GM11168 (cell line): ENCODE data around the gene TENM4.

Source experiments
- in situ Hi-C: fragments of 300-500 bp; cut with MboI; formaldehyde crosslinking; loops from one replicate; pipeline ENCODE4 v1.12.0; 2022; ENCODE audit warnings: low sequenced_read_pairs; ENCODE audit not compliant: unreplicated experiment

TENM4 gene

GRCh38 chr11:79077702-79078330, 363.0 kb downstream of the TENM4 start:
- in situ Hi-C loops, result no loop called here

- in situ Hi-C loops, result no loop called here
These were observed 364.2 kb downstream of the TENM4 start for GRCh38 chr11:79076526-79077115.

GRCh38 chr11:79074547-79074946, 366.3 kb downstream of the TENM4 start:
- in situ Hi-C loops, result loop anchor here (25.0 kb wide), 1 partner anchor 412 kb away; no protein-coding TSS in a partner anchor

GRCh38 chr11:79071190-79071589, 369.6 kb downstream of the TENM4 start:
- in situ Hi-C loops, result loop anchor here (25.0 kb wide), 1 partner anchor 409 kb away; no protein-coding TSS in a partner anchor

- in situ Hi-C loops, result loop anchor here (25.0 kb wide), 1 partner anchor 408 kb away; no protein-coding TSS in a partner anchor
These were observed 370.3 kb downstream of the TENM4 start for GRCh38 chr11:79070518-79070917.

GRCh38 chr11:79069504-79069903, 371.3 kb downstream of the TENM4 start:
- in situ Hi-C loops, result loop anchor here (25.0 kb wide), 1 partner anchor 407 kb away; no protein-coding TSS in a partner anchor

GRCh38 chr11:79068356-79068755, 372.5 kb downstream of the TENM4 start:
- in situ Hi-C loops, result loop anchor here (25.0 kb wide), 1 partner anchor 406 kb away; no protein-coding TSS in a partner anchor

GRCh38 chr11:79067352-79067679, 373.5 kb downstream of the TENM4 start:
- in situ Hi-C loops, result loop anchor here (25.0 kb wide), 1 partner anchor 405 kb away; no protein-coding TSS in a partner anchor

GRCh38 chr11:79066456-79067351, 374.1 kb downstream of the TENM4 start:
- in situ Hi-C loops, result loop anchor here (25.0 kb wide), 1 partner anchor 404 kb away; no protein-coding TSS in a partner anchor

GRCh38 chr11:79062814-79063762, 377.7 kb downstream of the TENM4 start:
- in situ Hi-C loops, result loop anchor here (25.0 kb wide), 1 partner anchor 401 kb away; no protein-coding TSS in a partner anchor

GRCh38 chr11:79060081-79060953, 380.5 kb downstream of the TENM4 start:
- in situ Hi-C loops, result loop anchor here (25.0 kb wide), 1 partner anchor 398 kb away; no protein-coding TSS in a partner anchor

- in situ Hi-C loops, result loop anchor here (25.0 kb wide), 1 partner anchor 397 kb away; no protein-coding TSS in a partner anchor
These were observed 381.7 kb downstream of the TENM4 start for GRCh38 chr11:79059141-79059540.

- in situ Hi-C loops, result loop anchor here (25.0 kb wide), 1 partner anchor 394 kb away; no protein-coding TSS in a partner anchor
These were observed 384.8 kb downstream of the TENM4 start for GRCh38 chr11:79055856-79056631.

GRCh38 chr11:79054636-79055035, 386.2 kb downstream of the TENM4 start:
- in situ Hi-C loops, result loop anchor here (25.0 kb wide), 1 partner anchor 392 kb away; no protein-coding TSS in a partner anchor

- in situ Hi-C loops, result loop anchor here (25.0 kb wide), 1 partner anchor 390 kb away; no protein-coding TSS in a partner anchor
These were observed 388.3 kb downstream of the TENM4 start for GRCh38 chr11:79052544-79052943.

- in situ Hi-C loops, result loop anchor here (25.0 kb wide), 1 partner anchor 388 kb away; no protein-coding TSS in a partner anchor
These were observed 390.0 kb downstream of the TENM4 start for GRCh38 chr11:79050786-79051185.

GRCh38 chr11:79049741-79050179, 391.1 kb downstream of the TENM4 start:
- in situ Hi-C loops, result loop anchor here (25.0 kb wide), 1 partner anchor 387 kb away; no protein-coding TSS in a partner anchor
